Pulmonary artery endothelial cell (primary cell): ENCODE measurements around the gene BYSL. TPM values are rescaled to one million over a fixed set of nuclear protein-coding genes. Genes with fewer than 3 reads are reported as not detected.
"Not testable (repeated sequence)": the region's sequence is repeated elsewhere in the genome, so short reads cannot be mapped to it uniquely, and the experiment has no call there.

ENCODE experiments used
- DNase-seq: peaks from one replicate; pipeline ENCODE4 v3.0.0-alpha.2; 2011; ENCODE audit warnings: low read depth, low spot score
- total RNA-seq: library from RNA; depleted of rRNA; stranded (reverse); fragments of >200 nt; gene quantifications from 2 replicates; pipeline ENCODE4 v1.2.3, GENCODE V29; 2014

BYSL gene
- total RNA-seq, 1 donor from 2014 or later, result 30.6 TPM

DNA sequence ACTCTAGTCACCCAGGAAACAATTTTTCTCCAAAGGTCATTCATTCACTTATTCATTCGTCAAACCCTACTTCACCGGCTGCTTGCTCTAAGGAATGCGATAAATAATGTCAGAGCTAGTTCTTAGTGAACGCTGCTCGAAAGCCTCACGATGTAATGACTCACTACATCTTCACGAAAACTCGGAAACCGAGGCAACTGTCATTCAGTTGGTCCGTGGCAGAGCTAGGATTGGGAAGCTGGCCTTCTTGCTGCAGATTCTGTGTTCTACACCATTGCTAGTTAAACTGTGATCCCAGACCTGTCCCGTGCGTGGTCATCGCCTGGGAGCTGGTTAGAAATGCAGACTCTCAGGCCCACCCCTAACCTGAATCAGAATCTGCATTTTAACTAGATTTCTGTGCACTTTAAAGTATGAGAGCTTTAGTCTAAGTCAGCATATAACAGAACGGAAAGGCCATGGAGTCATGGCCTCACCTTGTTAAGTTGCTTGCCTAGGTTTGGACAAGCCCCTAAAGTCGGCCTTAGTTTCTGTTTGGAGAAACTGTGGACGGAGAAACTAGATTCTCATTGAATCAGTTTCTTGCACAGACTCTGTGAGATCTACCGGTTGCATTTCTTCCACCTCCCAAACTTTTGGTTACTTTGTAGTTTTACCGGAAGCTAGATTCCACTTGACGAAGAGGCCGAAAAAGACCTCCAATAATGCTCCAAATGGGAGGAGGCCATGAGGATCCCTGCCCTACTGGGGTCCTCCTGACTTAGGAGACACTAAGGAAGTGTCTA is 21.0 kb downstream of the BYSL start:
- DNase-seq, result no peak

DNA sequence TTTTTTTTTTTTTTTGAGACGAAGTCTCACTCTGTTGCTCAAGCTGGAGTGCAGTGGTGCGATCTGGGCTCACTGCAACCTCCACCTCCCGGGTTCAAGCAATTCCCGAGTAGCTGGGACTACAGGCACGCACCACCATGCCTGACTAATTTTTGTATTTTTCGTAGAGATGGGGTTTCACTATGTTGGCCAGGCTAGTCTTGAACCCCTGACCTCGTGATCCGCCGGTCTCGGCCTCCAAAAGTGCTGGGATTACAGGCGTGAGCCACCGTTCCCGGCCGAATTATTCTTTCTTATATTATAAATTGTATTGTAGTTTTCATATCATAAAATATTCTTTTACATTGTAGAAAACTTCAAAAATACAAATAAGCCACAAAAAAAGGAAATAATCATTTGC is 21.6 kb downstream of the BYSL start:
- DNase-seq, result not testable (repeated sequence)

DNA sequence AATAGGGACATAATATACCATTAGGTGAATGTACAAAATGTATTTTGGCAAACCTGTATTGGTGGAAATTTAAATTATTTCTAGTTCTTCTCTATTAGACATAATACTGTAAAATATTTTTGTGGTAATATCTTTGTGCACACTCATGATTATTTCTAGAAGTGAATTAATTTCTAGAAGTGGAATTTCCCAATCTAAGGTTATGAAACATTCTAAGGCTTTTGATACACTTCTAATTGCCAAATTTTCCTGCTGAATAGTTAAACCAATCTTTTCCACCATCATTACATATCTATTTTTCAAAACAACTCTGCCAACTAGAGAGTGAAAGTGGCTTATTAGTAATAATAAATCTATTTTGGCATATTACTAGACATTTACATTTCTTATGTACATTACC is 22.2 kb downstream of the BYSL start:
- no peak for DNase-seq

DNA sequence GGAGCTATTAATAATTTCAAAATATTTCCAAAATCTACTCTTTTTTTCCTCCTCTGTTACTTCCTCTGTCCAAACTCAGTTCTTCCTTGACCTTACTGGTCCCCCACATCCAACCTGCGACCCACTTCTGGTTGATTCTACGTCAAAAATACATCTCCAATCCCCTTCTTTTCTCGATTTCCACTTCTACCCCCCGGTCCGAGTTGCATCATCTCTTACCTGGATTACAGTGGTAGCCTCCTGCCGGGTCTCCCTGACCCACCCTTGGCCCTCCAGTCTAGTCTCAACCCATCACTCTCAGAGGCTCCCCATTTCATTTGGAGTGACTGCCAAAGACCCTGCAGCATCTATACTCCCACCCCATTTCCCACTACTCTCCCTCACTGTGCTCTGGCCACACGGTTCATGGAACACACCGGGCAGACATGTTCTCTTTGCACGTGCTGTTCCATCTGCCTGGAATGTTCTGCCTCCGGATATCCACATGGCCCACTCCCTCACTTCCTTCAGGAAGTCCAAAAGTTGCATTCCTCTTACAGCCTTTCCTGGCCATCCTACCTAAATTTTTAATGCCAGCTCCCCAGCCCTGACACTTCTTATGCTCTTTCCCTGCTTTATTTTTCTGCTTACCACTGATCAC is 26.4 kb downstream of the BYSL start:
- DNase-seq, result no peak

DNA sequence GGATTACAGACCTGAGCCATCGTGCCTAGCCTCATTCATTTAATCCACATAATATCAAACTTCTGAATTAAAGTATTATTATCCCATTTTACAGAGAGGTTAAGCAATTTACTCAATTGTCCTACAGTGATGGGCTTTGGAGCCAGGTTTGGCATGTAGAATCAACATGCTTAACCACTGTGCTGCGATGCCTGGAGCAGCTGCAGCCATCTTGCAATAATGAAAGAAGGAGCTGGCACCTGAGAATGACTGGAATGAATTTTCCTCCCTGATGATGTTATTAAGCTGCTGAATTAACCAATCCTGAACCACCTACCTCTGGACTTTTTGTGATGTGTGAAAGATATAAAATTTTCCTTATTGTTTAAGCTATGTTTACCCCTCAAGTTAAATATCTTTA is 33.4 kb downstream of the BYSL start:
- no peak for DNase-seq

DNA sequence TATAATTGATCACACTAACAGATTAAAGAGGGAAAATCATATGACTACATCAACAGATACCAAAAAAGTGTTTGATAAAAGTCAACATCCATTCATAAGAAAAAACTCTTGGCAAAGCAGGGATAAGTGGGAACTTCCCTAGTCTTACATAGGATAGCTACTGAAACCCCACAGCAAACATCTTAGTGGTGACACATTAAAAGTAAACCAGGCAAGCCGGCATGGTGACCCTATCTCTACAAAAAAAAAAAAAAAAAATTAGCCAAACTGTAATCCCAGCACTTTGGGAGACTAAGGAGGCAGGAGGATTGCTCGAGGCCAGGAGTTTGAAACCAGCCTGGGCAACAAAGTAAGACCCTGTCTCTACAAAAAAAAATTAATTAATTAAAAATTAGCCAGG is 34.1 kb downstream of the BYSL start:
- DNase-seq, result no peak

GRCh38 chr6:41957117-41957516 is 35.8 kb downstream of the BYSL start:
- DNase-seq, result no peak

- DNase-seq, result no peak
Measured at GRCh38 chr6:41958022-41958856, 36.9 kb downstream of the BYSL start.

DNA sequence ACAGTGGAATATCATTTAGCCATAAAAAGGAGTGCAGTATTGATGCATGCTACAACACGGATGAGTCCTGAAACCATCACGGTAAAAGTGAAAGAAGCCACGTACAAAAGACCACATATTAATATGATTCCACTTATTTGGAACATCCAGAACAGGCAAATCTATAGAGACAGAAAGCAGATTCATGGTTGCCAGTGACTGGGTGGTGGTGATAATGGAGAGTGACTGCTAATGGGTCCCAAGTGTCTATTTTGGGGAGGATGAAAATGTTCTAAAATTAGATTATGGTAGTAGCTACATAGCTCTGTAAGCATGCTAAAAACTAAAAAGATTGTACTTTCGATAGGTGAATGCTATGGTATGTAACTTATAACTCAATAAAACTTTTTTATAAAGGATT is 38.7 kb downstream of the BYSL start:
- no peak for DNase-seq

GRCh38 chr6:41963371-41963770 is 42.1 kb downstream of the BYSL start:
- no peak for DNase-seq

DNA sequence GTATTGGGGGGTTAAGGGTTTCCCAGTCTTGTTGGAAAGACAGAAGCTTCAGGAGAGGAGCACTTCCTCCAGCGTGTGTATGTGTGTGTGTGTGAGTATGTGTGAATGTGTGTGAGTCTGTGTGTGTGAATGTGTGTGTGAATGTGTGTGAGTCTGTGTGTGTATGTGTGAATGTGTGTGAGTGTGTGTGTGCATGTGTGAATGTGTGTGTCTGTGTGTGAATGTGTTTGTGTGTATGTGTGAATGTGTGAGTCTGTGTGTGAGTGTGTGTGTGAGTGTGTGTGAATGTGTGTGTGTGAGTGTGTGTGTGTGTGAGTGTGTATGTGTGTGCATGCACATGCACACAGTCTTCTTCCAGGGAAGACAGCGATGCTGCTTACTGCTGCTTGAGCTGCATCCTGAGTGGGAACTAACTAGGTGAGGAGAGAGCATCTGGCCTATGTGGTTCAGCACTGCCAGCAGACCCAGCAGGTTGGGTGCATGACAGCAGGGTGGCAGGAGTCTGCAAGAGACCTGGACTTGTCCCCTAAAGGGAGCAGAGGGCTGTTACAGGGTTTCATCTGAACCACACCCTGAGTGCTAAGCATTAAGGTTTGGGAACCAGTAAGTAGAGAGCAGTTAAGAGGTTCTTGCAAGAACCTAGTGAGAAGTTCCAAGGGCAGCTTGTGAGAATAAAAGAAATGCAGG is 43.0 kb downstream of the BYSL start:
- DNase-seq, result no peak

DNA sequence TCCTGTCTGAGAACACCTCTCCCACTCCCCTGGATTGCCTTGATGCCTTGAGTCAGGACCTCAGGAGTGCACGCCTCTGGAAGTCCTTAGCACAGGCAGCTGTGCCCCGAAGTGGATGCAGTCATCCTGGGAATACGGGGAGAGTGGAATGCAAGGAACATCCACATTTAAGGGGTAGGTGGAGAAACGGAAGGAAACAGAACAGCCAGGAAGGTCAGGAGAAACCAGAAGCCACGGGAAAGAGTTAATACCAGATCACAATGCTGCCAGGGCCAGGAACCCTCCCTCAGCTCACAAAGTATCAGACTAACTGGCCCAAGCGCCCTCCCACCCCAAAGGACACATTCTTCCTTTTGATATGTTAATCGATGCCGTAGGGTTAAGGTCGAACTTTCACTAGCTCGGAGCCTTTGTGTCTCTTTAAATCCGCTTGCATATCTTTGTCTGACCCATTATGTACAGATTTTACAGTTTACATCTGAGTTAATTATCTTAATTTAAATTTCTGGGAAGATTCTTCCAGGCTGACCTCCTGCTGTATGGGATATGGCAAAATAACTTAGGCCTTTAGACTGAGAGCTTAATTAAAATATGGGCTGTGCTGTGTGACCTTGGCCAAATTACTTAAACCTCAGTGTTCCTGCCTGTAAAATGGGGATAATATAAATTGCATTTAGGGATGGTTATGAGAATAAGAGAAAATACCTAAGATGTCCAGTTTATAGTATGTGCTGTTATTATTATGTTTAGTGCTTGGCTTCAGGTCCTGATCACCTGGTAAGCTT is 44.3 kb downstream of the BYSL start:
- no peak for DNase-seq

- DNase-seq, result no peak
Measured at GRCh38 chr6:41966214-41966920, 45.1 kb downstream of the BYSL start.

DNA sequence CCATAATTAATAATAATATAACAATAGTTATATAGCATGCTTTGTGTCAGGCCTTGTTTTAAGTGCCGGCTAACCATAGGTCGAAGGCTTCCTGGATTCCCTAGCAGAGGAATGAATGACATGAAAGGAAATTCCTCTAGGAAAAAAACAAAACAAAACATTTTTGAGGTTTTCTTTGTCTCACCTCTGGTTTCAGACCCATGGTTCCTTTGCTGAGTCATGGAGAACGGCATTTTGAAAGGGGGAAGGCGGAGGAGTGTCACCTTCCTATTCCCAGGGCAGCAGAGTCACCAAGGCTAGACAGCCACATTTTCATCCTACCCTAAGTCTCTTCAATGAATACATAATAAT is 45.6 kb downstream of the BYSL start:
- peak; percentile 49 for DNase-seq

GRCh38 chr6:41967312-41968287 is 46.3 kb downstream of the BYSL start:
- DNase-seq, result no peak

DNA sequence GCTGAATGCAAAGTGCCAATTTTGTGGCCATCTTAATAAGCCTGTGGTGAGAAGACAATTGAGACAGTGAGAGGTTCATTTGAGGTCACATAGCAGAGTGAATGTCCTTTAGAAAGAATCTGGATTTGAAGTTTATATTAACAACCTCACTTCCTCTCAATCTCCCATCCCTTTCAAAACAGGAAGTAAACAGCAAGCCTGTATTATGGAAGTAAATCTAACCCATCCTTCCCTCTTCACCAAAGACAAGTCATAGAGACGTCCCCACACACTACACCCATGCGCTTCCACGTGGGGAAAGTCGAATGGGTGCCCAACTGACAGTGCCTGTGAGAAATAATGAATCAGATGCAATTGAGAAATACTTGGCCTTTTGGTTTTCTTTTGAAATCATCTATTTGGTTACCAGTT is 49.1 kb downstream of the BYSL start:
- DNase-seq, result no peak

DNA sequence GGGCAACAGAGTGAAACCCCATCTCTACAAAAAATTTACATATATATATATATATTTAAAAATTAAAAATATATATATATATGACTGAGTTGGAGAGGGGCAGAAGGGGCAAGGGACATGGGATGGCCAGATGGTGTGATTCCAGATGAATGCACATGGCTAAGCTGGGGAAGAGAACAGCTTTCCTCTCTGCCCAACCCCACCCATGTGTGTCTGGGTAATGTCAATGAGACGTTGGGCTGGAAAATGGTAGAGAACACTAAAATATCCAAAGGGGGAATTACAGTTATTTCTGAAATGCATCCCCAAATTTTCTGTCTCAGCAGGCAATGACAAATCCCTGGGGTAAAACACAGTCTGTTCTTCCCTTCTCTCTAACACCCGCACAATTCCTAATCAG is 51.5 kb downstream of the BYSL start:
- no peak for DNase-seq

GRCh38 chr6:41974281-41974825 is 53.1 kb downstream of the BYSL start:
- DNase-seq, result no peak

GRCh38 chr6:41975276-41975675 is 54.0 kb downstream of the BYSL start:
- DNase-seq, result no peak
